ENCODE measurements around the gene TXNDC12. TPM values are rescaled to one million over a fixed set of nuclear protein-coding genes. Genes with fewer than 3 reads are reported as not detected.
"Not testable (repeated sequence)": the region's sequence is repeated elsewhere in the genome, so short reads cannot be mapped to it uniquely, and the experiment has no call there.

The TXNDC12 gene
- total RNA-seq, 1 donor from 2014 or later = 37.4 TPM

GRCh38 chr1:52056163-52056936 lies 1.4 kb upstream of the TXNDC12 start, which contains the start of gene BTF3L4:
Gene BTF3L4, plus strand, starts transcription at chr1:52056295. Its CDS starts 3,553 bp downstream, at chr1:52059848.
- CTCF ChIA-PET = no interaction called here
- H3K27ac Mint-ChIP-seq = peak within 1 kb of the TSS; percentile 98
- peaks cover 48% of the 10 kb centered on the region for H3K4me1 Mint-ChIP-seq
- DNase-seq (peak; percentile 87), ATAC-seq (ENCODE audit: low read depth) (peak; percentile 88)
- no peaks in the 10 kb centered on the region for H3K27me3 Mint-ChIP-seq
- POLR2A ChIA-PET = interaction anchor here (0.6 to 5.2 kb wide), 8 partner anchors 22 to 641 kb away, joined by 3 to 63 read pairs (median 4); partner anchors contain the start of genes CC2D1B, KTI12, ORC1 and PRPF38A
- H3K36me3 Mint-ChIP-seq (ENCODE audit: low read depth) = peaks cover 58% of the 10 kb centered on the region
- TF ChIP-seq CTCF (IDR thresholded peaks at IDR 0.05) = no peak
- H3K4me3 Mint-ChIP-seq = peak within 1 kb of the TSS; percentile 100
- no peaks in the 10 kb centered on the region for H3K9me3 Mint-ChIP-seq
- intact Hi-C loops (cut with micrococcal nuclease) = loop anchor here (1.0 to 10.0 kb wide), 13 partner anchors 23 to 1998 kb away; partner anchors contain the start of genes CPT2, CZIB, FAF1 and IFT25

GRCh38 chr1:52055866-52056162 lies 823 bp upstream of the TXNDC12 start:
- intact Hi-C loops (cut with micrococcal nuclease) = loop anchor here (1.0 to 10.0 kb wide), 14 partner anchors 23 to 1999 kb away; partner anchors contain the start of genes CC2D1B, CPT2, CZIB and FAF1
- peaks cover 51% of the 10 kb centered on the region for H3K4me1 Mint-ChIP-seq
- DNase-seq (no peak), ATAC-seq (ENCODE audit: low read depth) (no peak)
- H3K36me3 Mint-ChIP-seq (ENCODE audit: low read depth) = peaks cover 56% of the 10 kb centered on the region
- ChIA-PET CTCF (no interaction called here), POLR2A (interaction anchor here (1.4 to 5.2 kb wide), 5 partner anchors 22 to 642 kb away, joined by 4 to 63 read pairs (median 4); partner anchors contain the start of genes CC2D1B and KTI12)
- H3K27me3 Mint-ChIP-seq = no peaks in the 10 kb centered on the region
- H3K27ac Mint-ChIP-seq = peak overlapping the region; percentile 98
- TF ChIP-seq CTCF (IDR thresholded peaks at IDR 0.05) = no peak
- H3K9me3 Mint-ChIP-seq = no peaks in the 10 kb centered on the region
- peak overlapping the region; percentile 100 for H3K4me3 Mint-ChIP-seq

GRCh38 chr1:52054496-52055065 lies 410 bp downstream of the TXNDC12 start:
- POLR2A ChIA-PET = interaction anchor here (1.1 to 5.2 kb wide), 2 partner anchors 11 to 21 kb away, joined by 3 to 63 read pairs; partner anchors contain the start of gene KTI12
- Mint-ChIP-seq H3K27me3 (no peaks in the 10 kb centered on the region), H3K4me1 (peaks cover 51% of the 10 kb centered on the region), H3K27ac (peak overlapping the region; percentile 98), H3K4me3 (peak overlapping the region; percentile 100), H3K9me3 (no peaks in the 10 kb centered on the region), H3K36me3 (ENCODE audit: low read depth) (peaks cover 46% of the 10 kb centered on the region)
- intact Hi-C loops (cut with micrococcal nuclease) = loop anchor here (1.0 to 10.0 kb wide), 9 partner anchors 312 to 2000 kb away; partner anchors contain the start of genes CC2D1B, CPT2, CZIB and FAF1
- no peak for ATAC-seq (ENCODE audit: low read depth)
- DNase-seq = no peak
- CTCF ChIA-PET = interaction anchor here (1.3 kb wide), 1 partner anchor 21 kb away, joined by 4 read pairs; the partner anchor contains the start of gene KTI12
- no peak for TF ChIP-seq CTCF (IDR thresholded peaks at IDR 0.05)

GRCh38 chr1:52053862-52054261 lies 1.1 kb downstream of the TXNDC12 start:
- TF ChIP-seq CTCF (IDR thresholded peaks at IDR 0.05) = no peak
- DNase-seq (no peak), ATAC-seq (ENCODE audit: low read depth) (no peak)
- Mint-ChIP-seq H3K4me3 (peak overlapping the region; percentile 100), H3K27ac (peak overlapping the region; percentile 98), H3K9me3 (no peaks in the 10 kb centered on the region), H3K27me3 (no peaks in the 10 kb centered on the region), H3K4me1 (peaks cover 45% of the 10 kb centered on the region), H3K36me3 (ENCODE audit: low read depth) (peaks cover 40% of the 10 kb centered on the region)
- ChIA-PET POLR2A (interaction anchor here (0.7 to 5.2 kb wide), 3 partner anchors 11 to 186 kb away, joined by 3 to 63 read pairs (median 3); partner anchors contain the start of gene KTI12), CTCF (interaction anchor here (0.7 to 1.3 kb wide), 2 partner anchors 17 to 20 kb away, joined by 3 to 4 read pairs; partner anchors contain the start of gene KTI12)
- intact Hi-C loops (cut with micrococcal nuclease) = loop anchor here (10.0 kb wide), 5 partner anchors 501 to 2001 kb away; partner anchors contain the start of genes CPT2, CZIB, FAF1 and TCEANC2

GRCh38 chr1:52049337-52049736 lies 5.7 kb downstream of the TXNDC12 start:
- DNase-seq; ATAC-seq (ENCODE audit: low read depth); H3K9me3 Mint-ChIP-seq; CTCF ChIA-PET; H3K4me3 Mint-ChIP-seq; H3K27me3 Mint-ChIP-seq; intact Hi-C loops (cut with micrococcal nuclease); H3K27ac Mint-ChIP-seq: not testable (repeated sequence)
- POLR2A ChIA-PET = interaction anchor here (1.1 kb wide), 1 partner anchor 17 kb away, joined by 3 read pairs; no protein-coding TSS in a partner anchor
- H3K36me3 Mint-ChIP-seq (ENCODE audit: low read depth) = peaks cover 44% of the 10 kb centered on the region
- H3K4me1 Mint-ChIP-seq = peaks cover 20% of the 10 kb centered on the region

- H3K4me1 Mint-ChIP-seq; H3K4me3 Mint-ChIP-seq; H3K27ac Mint-ChIP-seq; ATAC-seq (ENCODE audit: low read depth); intact Hi-C loops (cut with micrococcal nuclease); H3K27me3 Mint-ChIP-seq; CTCF ChIA-PET; DNase-seq; H3K9me3 Mint-ChIP-seq; POLR2A ChIA-PET: not testable (repeated sequence)
- peaks cover 43% of the 10 kb centered on the region for H3K36me3 Mint-ChIP-seq (ENCODE audit: low read depth)
Observed at GRCh38 chr1:52045666-52046195, 9.3 kb downstream of the TXNDC12 start.
